ENCODE results near the gene CAPN10. TPM values are rescaled to one million over a fixed set of nuclear protein-coding genes. Genes with fewer than 3 reads are reported as not detected.

CAPN10 gene
- polyA plus RNA-seq, 1 donor (not counting 4 experiments of a cell fraction or from before 2014, with no cell fraction given) = 7.1 TPM

- no peak overlapping the region for H3K4me2 ChIP-seq (ENCODE audit: control insufficient read depth, extremely low read depth, insufficient read depth, low read depth, low read length)
- DNase-seq (ENCODE audit: low read depth, low spot score) (no peak), FAIRE-seq (no peak)
- H3K9me1 ChIP-seq (ENCODE audit: control insufficient read depth, extremely low read depth, insufficient read depth, low read length) = no peaks in the 10 kb centered on the region
- no peak overlapping the region for H3K27ac ChIP-seq (ENCODE audit: control insufficient read depth, insufficient read depth, low read length)
- no peaks in the 10 kb centered on the region for H3K4me1 ChIP-seq (ENCODE audit: control insufficient read depth, extremely low read depth, insufficient read depth, low read length)
- no peak overlapping the region for H2AFZ ChIP-seq (ENCODE audit: control insufficient read depth, low read length)
- no peak overlapping the region for H3K9ac ChIP-seq (ENCODE audit: control insufficient read depth, extremely low read depth, insufficient read depth, low read length)
- TF ChIP-seq CTCF (optimal IDR thresholded peaks at IDR 0.05 in 1 of 3, IDR thresholded peaks at IDR 0.05 in 1 of 3, conservative IDR thresholded peaks at IDR 0.05 in 1 of 3; ENCODE audit: extremely low read depth in 1 of 3, insufficient read depth in 2 of 3, low read length in 3 of 3) (no peak), EZH2 (IDR thresholded peaks at IDR 0.05; ENCODE audit: low read length) (no peak)
- no peaks in the 10 kb centered on the region for H4K20me1 ChIP-seq (ENCODE audit: control insufficient read depth, extremely low read depth, insufficient read depth, low read length)
- H3K36me3 ChIP-seq (ENCODE audit: control insufficient read depth in 2 of 2, extremely low read depth in 1 of 2, insufficient read depth in 2 of 2, low read length in 2 of 2) = no peaks in the 10 kb centered on the region
- dilution Hi-C loops (cut with MboI; ENCODE audit: extremely low pct_ligation_motif_present, low sequenced_read_pairs) = no loop called here
- H3K27me3 ChIP-seq (ENCODE audit: control insufficient read depth, extremely low read depth, insufficient read depth, low read length) = no peaks in the 10 kb centered on the region
- no peaks in the 10 kb centered on the region for H3K9me3 ChIP-seq (ENCODE audit: control insufficient read depth, low read depth, low read length)
- no peak overlapping the region for H3K4me3 ChIP-seq (ENCODE audit: control insufficient read depth in 2 of 3, extremely low read depth in 1 of 3, insufficient read depth in 2 of 3, low read depth in 1 of 3, low read length in 3 of 3)
- H3K79me2 ChIP-seq (ENCODE audit: control insufficient read depth, insufficient read depth, low read length) = no peaks in the 10 kb centered on the region
These were observed 28.9 kb downstream of the CAPN10 start for GRCh38 chr2:240615396-240615795.

GRCh38 chr2:240615820-240616547, 29.4 kb downstream of the CAPN10 start:
- Histone ChIP-seq H4K20me1 (ENCODE audit: control insufficient read depth, extremely low read depth, insufficient read depth, low read length) (no peaks in the 10 kb centered on the region), H3K9ac (ENCODE audit: control insufficient read depth, extremely low read depth, insufficient read depth, low read length) (no peak overlapping the region), H3K36me3 (ENCODE audit: control insufficient read depth in 2 of 2, extremely low read depth in 1 of 2, insufficient read depth in 2 of 2, low read length in 2 of 2) (no peaks in the 10 kb centered on the region), H3K79me2 (ENCODE audit: control insufficient read depth, insufficient read depth, low read length) (no peaks in the 10 kb centered on the region), H3K9me1 (ENCODE audit: control insufficient read depth, extremely low read depth, insufficient read depth, low read length) (no peaks in the 10 kb centered on the region), H3K27ac (ENCODE audit: control insufficient read depth, insufficient read depth, low read length) (no peak overlapping the region), H3K27me3 (ENCODE audit: control insufficient read depth, extremely low read depth, insufficient read depth, low read length) (no peaks in the 10 kb centered on the region), H3K9me3 (ENCODE audit: control insufficient read depth, low read depth, low read length) (no peaks in the 10 kb centered on the region), H2AFZ (ENCODE audit: control insufficient read depth, low read length) (no peak overlapping the region), H3K4me1 (ENCODE audit: control insufficient read depth, extremely low read depth, insufficient read depth, low read length) (no peaks in the 10 kb centered on the region), H3K4me2 (ENCODE audit: control insufficient read depth, extremely low read depth, insufficient read depth, low read depth, low read length) (no peak overlapping the region), H3K4me3 (ENCODE audit: control insufficient read depth in 2 of 3, extremely low read depth in 1 of 3, insufficient read depth in 2 of 3, low read depth in 1 of 3, low read length in 3 of 3) (no peak overlapping the region)
- DNase-seq (ENCODE audit: low read depth, low spot score) (no peak), FAIRE-seq (no peak)
- TF ChIP-seq CTCF (optimal IDR thresholded peaks at IDR 0.05 in 1 of 3, IDR thresholded peaks at IDR 0.05 in 1 of 3, conservative IDR thresholded peaks at IDR 0.05 in 1 of 3; ENCODE audit: extremely low read depth in 1 of 3, insufficient read depth in 2 of 3, low read length in 3 of 3) (no peak), EZH2 (IDR thresholded peaks at IDR 0.05; ENCODE audit: low read length) (no peak)
- dilution Hi-C loops (cut with MboI; ENCODE audit: extremely low pct_ligation_motif_present, low sequenced_read_pairs) = no loop called here

All from keratinocyte (primary cell).